ENCODE results near the gene ADGRD2.

DNA sequence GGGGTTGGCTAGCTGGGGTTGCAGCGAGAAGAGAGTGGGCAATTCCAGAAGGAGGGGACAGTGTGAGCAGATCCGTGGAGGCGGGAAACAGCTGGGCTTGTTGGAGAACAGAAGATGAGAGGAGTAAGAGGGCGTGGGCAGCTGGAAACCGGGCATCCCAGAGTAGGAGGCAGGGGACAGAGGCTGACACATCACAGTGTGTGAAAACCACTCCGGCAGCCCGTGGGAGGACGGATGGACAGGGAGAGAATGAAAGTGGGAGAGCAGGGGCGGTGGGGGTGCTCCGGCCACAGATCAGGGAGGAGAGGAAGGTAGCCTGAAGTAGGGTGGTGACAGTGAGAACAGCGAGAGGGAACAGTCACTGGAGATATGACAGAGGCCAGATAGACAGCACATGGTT, 26.7 kb upstream of the ADGRD2 start:
- TF ChIP-seq HDAC2 (IDR thresholded peaks at IDR 0.05) (no peak), CTCF (IDR thresholded peaks at IDR 0.05) (no peak), POLR2A (IDR thresholded peaks at IDR 0.05; ENCODE audit: low read length) (no peak), MAX (IDR thresholded peaks at IDR 0.05) (no peak), RFX5 (IDR thresholded peaks at IDR 0.05) (no peak)
- TF ChIP-seq, protein P1, sequence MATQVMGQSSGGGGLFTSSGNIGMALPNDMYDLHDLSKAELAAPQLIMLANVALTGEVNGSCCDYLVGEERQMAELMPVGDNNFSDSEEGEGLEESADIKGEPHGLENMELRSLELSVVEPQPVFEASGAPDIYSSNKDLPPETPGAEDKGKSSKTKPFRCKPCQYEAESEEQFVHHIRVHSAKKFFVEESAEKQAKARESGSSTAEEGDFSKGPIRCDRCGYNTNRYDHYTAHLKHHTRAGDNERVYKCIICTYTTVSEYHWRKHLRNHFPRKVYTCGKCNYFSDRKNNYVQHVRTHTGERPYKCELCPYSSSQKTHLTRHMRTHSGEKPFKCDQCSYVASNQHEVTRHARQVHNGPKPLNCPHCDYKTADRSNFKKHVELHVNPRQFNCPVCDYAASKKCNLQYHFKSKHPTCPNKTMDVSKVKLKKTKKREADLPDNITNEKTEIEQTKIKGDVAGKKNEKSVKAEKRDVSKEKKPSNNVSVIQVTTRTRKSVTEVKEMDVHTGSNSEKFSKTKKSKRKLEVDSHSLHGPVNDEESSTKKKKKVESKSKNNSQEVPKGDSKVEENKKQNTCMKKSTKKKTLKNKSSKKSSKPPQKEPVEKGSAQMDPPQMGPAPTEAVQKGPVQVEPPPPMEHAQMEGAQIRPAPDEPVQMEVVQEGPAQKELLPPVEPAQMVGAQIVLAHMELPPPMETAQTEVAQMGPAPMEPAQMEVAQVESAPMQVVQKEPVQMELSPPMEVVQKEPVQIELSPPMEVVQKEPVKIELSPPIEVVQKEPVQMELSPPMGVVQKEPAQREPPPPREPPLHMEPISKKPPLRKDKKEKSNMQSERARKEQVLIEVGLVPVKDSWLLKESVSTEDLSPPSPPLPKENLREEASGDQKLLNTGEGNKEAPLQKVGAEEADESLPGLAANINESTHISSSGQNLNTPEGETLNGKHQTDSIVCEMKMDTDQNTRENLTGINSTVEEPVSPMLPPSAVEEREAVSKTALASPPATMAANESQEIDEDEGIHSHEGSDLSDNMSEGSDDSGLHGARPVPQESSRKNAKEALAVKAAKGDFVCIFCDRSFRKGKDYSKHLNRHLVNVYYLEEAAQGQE (IDR thresholded peaks at IDR 0.05) = no peak
- TF ChIP-seq, protein P2, sequence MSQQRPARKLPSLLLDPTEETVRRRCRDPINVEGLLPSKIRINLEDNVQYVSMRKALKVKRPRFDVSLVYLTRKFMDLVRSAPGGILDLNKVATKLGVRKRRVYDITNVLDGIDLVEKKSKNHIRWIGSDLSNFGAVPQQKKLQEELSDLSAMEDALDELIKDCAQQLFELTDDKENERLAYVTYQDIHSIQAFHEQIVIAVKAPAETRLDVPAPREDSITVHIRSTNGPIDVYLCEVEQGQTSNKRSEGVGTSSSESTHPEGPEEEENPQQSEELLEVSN (IDR thresholded peaks at IDR 0.05; ENCODE audit: borderline replicate concordance, low read depth) = no peak
